GM12874 (cell line): ENCODE results near the gene ADCY4.

ENCODE experiments used
- TF ChIP-seq, protein P1 (sequence below): IDR thresholded peaks from 2 replicates; pipeline ENCODE4 v1.5.1; 2011; ENCODE audit warnings: low read depth, mild to moderate bottlenecking, control low read depth, low read length, moderate library complexity; ENCODE audit not compliant: insufficient read depth

ADCY4 gene

DNA sequence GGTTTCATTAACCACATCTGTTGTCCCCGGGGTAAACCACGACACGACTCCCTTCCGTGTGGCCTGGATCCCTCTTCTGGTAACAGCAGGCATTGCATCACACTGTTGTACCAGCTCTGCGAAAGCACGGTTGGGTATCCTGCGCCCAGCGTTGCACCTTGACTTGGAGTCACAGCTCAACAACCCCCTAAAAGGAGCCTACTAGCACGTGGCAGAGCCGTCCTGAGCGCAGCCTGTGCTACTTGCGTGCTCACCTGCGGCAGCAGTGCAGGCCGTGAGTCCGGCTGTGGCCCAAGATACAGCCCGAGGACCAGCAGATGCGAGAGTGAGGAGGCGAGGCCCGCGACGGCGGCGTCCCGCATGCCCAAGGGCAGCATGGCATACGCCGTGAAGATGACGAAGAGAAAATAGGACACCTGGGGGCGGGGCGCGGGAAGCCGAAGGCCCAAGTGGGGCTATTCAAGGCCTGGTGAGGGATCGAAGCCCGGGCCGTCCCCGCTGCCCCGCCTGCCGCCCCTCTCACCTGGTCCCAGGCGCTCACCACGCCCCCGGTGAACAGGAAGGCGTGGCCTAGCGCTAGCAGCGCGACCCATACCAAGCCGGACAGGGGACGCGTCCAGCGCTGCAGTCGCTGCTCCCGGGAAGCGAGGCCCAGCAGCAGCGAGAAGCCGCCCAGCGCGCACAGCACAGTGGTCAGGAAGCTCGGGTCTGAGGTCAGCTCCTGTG, 2.4 kb downstream of the ADCY4 start:
- TF ChIP-seq, protein P1, sequence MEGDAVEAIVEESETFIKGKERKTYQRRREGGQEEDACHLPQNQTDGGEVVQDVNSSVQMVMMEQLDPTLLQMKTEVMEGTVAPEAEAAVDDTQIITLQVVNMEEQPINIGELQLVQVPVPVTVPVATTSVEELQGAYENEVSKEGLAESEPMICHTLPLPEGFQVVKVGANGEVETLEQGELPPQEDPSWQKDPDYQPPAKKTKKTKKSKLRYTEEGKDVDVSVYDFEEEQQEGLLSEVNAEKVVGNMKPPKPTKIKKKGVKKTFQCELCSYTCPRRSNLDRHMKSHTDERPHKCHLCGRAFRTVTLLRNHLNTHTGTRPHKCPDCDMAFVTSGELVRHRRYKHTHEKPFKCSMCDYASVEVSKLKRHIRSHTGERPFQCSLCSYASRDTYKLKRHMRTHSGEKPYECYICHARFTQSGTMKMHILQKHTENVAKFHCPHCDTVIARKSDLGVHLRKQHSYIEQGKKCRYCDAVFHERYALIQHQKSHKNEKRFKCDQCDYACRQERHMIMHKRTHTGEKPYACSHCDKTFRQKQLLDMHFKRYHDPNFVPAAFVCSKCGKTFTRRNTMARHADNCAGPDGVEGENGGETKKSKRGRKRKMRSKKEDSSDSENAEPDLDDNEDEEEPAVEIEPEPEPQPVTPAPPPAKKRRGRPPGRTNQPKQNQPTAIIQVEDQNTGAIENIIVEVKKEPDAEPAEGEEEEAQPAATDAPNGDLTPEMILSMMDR = peak; percentile 85

DNA sequence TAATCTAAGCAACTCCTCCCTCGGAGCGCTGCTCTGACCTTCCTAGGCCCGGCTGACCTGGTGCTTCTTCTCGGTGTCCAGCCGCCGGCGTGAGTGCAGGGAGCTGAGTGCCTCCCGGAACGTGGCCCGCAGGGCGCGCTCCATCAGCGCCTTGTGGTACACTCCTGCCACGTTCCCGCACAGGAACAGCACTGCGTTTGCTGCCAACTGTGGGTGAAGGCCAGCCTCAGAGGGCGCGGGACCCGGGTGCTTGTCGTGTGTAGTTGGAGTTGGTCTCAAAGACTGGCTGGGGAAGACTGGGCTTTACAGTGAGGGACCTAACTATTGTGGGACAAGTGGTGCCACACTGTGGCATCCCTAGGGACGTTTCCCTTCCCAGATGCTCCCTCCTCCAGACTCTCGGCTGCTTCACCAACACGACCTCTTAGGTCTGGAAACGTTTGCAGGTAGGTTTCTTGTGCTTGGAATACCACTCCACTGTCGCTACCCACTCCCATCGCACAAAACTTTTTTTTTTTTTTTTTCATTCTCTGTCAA, 3.1 kb downstream of the ADCY4 start:
- TF ChIP-seq, protein P1 = no peak

DNA sequence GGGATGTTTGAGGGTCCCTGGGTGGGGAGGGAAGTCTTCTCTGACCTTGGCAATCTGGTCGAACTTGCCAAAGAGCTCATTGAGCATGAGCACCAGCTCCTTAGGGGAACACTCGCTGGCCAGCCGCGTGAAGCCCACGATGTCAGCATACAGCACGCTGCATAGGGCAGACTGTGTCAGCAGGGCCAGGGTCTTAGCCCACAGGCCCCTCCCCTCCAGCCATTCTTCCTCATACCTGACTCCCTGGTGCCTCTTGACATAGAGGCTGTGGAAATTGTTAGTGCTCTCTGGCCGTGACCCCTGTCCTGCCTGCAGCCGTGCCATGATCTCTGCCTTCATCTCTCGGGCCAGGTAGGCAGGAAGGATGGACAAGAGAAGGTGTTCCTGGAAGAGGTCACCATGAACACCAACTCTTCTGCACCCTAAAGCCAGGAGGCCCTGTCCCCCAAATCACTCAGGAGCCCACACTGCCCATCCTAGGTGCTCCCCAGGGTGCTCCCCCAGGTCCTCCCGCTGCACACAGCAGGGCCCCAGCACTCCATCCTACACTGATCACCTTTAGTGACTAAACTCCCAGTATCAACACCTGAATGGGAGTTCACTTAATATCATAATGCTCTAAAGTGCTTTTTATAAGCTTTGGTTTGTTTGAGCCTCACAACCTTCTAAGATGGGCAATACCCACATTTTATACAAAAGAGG, 3.7 kb downstream of the ADCY4 start:
- TF ChIP-seq, protein P1 = no peak

DNA sequence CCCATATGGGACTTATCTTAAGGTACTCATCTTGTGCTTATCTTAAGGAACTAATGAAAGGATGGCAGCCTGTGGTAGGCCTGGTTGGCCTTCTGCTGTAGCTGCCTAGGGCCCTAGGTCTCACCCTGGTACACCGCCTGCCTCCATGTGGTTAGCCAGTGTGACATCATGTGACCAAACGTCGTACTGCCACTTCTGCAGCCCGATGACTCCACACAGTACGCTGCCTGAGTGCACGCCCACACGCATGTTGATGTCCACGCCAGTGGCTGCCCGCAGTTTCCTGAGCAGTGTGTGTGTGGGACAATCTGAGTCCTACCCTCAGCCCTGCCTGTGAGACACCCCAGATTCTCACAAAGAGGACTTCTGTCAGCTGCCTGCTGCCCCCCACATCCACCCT, 5.1 kb downstream of the ADCY4 start:
- TF ChIP-seq, protein P1 = no peak

DNA sequence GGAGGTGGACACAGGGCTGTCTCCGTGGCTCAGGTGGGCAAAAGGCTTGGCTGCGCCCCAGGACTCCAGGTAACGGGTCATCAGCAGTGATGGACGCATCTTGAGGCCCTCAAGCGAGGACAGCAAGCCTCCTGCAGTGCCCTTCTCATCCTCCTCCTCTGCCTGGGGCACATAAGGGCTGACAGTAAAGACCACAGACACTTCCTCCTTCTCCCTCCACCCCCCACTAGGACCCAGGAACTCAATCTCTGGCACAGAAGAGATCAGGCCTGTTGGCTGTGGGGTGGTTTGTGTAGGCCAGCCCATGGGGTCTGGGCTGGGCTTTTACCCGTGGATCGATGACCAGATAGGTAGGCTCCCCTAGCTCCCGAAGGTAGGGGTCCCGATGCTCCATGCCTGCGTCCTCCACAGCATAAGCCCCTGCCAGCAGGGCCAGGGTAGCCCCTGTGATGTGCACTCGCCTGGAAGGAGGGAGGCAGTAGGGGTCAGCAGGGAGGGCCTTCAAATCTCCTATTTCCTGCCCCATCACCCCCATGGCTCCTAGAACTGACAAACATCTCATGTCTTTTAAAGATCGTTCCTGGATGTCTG, 5.7 kb downstream of the ADCY4 start:
- TF ChIP-seq, protein P1 = no peak

DNA sequence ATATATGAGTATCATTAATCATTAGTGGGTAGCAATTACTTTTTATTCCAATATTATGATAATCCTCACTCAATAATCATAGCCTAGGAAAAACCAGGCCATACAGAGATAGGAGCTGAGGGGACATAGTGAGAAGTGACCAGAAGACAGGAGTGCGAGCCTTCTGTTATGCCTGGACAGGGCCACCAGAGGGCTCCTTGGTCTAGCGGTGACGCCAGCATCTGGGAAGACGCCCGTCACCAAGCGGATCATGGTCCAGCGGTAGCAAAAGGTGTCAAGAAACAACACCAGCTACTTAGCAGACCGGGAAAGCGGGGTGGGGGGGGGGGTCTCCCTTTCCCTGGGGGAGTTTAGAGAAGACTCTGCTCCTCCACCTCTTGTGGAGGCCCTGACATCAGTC, 7.0 kb downstream of the ADCY4 start:
- TF ChIP-seq, protein P1 = peak; percentile 37; the same call in 1 of the 2 replicates

DNA sequence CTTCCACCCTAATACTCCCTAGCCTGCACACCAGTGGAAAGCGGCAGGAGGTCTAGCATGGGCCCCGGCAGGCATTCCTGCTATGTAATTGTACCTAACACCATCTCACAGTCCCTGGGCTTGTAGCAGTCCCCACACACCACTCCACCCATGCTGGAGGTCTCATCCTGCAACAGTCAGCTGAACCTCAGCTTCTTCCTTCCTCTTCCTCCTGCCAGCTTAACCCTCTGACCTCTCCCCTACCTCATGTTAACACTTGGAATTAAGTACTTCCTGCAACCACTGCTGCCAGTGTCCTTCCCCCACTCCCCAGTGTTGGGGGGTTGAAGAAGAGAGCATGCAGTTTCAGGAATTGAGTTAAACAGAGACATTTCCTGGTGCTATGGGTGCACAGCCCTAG, 7.6 kb downstream of the ADCY4 start:
- TF ChIP-seq, protein P1 = no peak
